ENCODE results near the gene MAS1L. TPM values are rescaled to one million over a fixed set of nuclear protein-coding genes. Genes with fewer than 3 reads are reported as not detected.

The MAS1L gene
- total RNA-seq, 1 donor from 2014 or later, result not detected

- Mint-ChIP-seq H3K4me1 (peaks cover 25% of the 10 kb centered on the region), H3K4me3 (no peak overlapping the region), H3K9me3 (peaks cover 5% of the 10 kb centered on the region), H3K27ac (no peak overlapping the region), H3K36me3 (peaks cover 2% of the 10 kb centered on the region), H3K27me3 (ENCODE audit: insufficient read depth, low read depth) (peaks cover 8% of the 10 kb centered on the region)
- Histone ChIP-seq H3K4me3 (no peak overlapping the region), H3K79me2 (ENCODE audit: low read depth) (no peaks in the 10 kb centered on the region), H3F3A (ENCODE audit: low read depth) (no peaks in the 10 kb centered on the region), H3K9me3 (ENCODE audit: low read depth) (no peaks in the 10 kb centered on the region), H3K4me1 (peaks cover 10% of the 10 kb centered on the region), H3K27ac (no peak overlapping the region), H3K27me3 (no peaks in the 10 kb centered on the region), H3K36me3 (no peaks in the 10 kb centered on the region), H2AFZ (replicated peaks) (no peak overlapping the region), H4K20me1 (ENCODE audit: low read depth) (no peaks in the 10 kb centered on the region), H3K9ac (no peak overlapping the region), H3K4me2 (no peak overlapping the region)
- TF ChIP-seq EZH2phosphoT487 (IDR thresholded peaks at IDR 0.05) (no peak), CTCF (IDR thresholded peaks at IDR 0.05) (no peak), EZH2 (IDR thresholded peaks at IDR 0.05) (no peak)
- DNase-seq (ENCODE audit: low spot score), result no peak
These were observed 19.6 kb upstream of the MAS1L start for GRCh38 chr6:29507319-29507718.

- Histone ChIP-seq H4K20me1 (ENCODE audit: low read depth) (no peaks in the 10 kb centered on the region), H3K36me3 (no peaks in the 10 kb centered on the region), H3K4me2 (no peak overlapping the region), H2AFZ (replicated peaks) (no peak overlapping the region), H3K4me3 (no peak overlapping the region), H3K27ac (no peak overlapping the region), H3K9me3 (ENCODE audit: low read depth) (no peaks in the 10 kb centered on the region), H3K27me3 (no peaks in the 10 kb centered on the region), H3K4me1 (peaks cover 10% of the 10 kb centered on the region), H3K79me2 (ENCODE audit: low read depth) (no peaks in the 10 kb centered on the region), H3K9ac (no peak overlapping the region), H3F3A (ENCODE audit: low read depth) (no peaks in the 10 kb centered on the region)
- Mint-ChIP-seq H3K4me1 (peaks cover 25% of the 10 kb centered on the region), H3K27me3 (ENCODE audit: insufficient read depth, low read depth) (peaks cover 8% of the 10 kb centered on the region), H3K4me3 (no peak overlapping the region), H3K27ac (no peak overlapping the region), H3K9me3 (peaks cover 5% of the 10 kb centered on the region), H3K36me3 (peaks cover 2% of the 10 kb centered on the region)
- no peak for DNase-seq (ENCODE audit: low spot score)
- TF ChIP-seq EZH2phosphoT487 (IDR thresholded peaks at IDR 0.05) (no peak), EZH2 (IDR thresholded peaks at IDR 0.05) (no peak), CTCF (IDR thresholded peaks at IDR 0.05) (no peak)
These were observed 18.8 kb upstream of the MAS1L start for GRCh38 chr6:29506446-29507067.

- TF ChIP-seq CTCF (IDR thresholded peaks at IDR 0.05), result no peak
- TF ChIP-seq EZH2 (IDR thresholded peaks at IDR 0.05), result no peak
- no peak for TF ChIP-seq EZH2phosphoT487 (IDR thresholded peaks at IDR 0.05)
- peaks cover 23% of the 10 kb centered on the region for H3K4me1 Mint-ChIP-seq
- Histone ChIP-seq H3K27me3 (no peaks in the 10 kb centered on the region), H3K9me3 (ENCODE audit: low read depth) (no peaks in the 10 kb centered on the region), H2AFZ (replicated peaks) (no peak overlapping the region), H3K4me2 (no peak overlapping the region), H3K79me2 (ENCODE audit: low read depth) (no peaks in the 10 kb centered on the region), H3K9ac (no peak overlapping the region), H3F3A (ENCODE audit: low read depth) (no peaks in the 10 kb centered on the region), H3K27ac (no peak overlapping the region), H3K4me1 (peaks cover 10% of the 10 kb centered on the region), H4K20me1 (ENCODE audit: low read depth) (no peaks in the 10 kb centered on the region), H3K36me3 (no peaks in the 10 kb centered on the region), H3K4me3 (no peak overlapping the region)
- peak overlapping the region; percentile 79 for H3K27ac Mint-ChIP-seq
- H3K4me3 Mint-ChIP-seq, result no peak overlapping the region
- H3K9me3 Mint-ChIP-seq, result peaks cover 5% of the 10 kb centered on the region
- no peak for DNase-seq (ENCODE audit: low spot score)
- peaks cover 2% of the 10 kb centered on the region for H3K36me3 Mint-ChIP-seq
- peaks cover 5% of the 10 kb centered on the region for H3K27me3 Mint-ChIP-seq (ENCODE audit: insufficient read depth, low read depth)
These were observed 18.1 kb upstream of the MAS1L start for GRCh38 chr6:29505808-29506207.

Measured in neural progenitor cell (in vitro differentiated cells).